GM23338 (cell line): ENCODE measurements around the gene RSRC2. TPM values are rescaled to one million over a fixed set of nuclear protein-coding genes. Genes with fewer than 3 reads are reported as not detected.

Source experiments
- ATAC-seq: fragments of 200-7000 bp; cut with Tn5 transposase; 3 replicates; pipeline ENCODE4 v1.9.1; 2020
- DNase-seq: peaks from one replicate; pipeline ENCODE4 v3.0.0-alpha.2; 2015; ENCODE audit warnings: low spot score
- H2AFZ ChIP-seq: fragments of 200-600 bp; sonication (generic); 2 replicates; pipeline ENCODE4 v1.8.0; 2016; ENCODE audit warnings: antibody characterized with exemption, mild to moderate bottlenecking, moderate library complexity
- H3F3A ChIP-seq: fragments of 200-600 bp; sonication (generic); replicated peaks from 2 replicates; pipeline ENCODE4 v1.8.0; 2017; ENCODE audit warnings: antibody characterized with exemption, mixed run types, low read depth
- H3K27ac ChIP-seq: fragments of 200-600 bp; sonication (generic); 2 replicates; pipeline ENCODE4 v1.6.1; 2016; ENCODE audit warnings: low read depth
- H3K27me3 ChIP-seq: fragments of 200-600 bp; sonication (generic); 2 replicates; pipeline ENCODE4 v1.8.0; 2016; ENCODE audit warnings: mild to moderate bottlenecking, mixed run types, moderate library complexity; ENCODE audit not compliant: insufficient read depth
- H3K36me3 ChIP-seq: fragments of 200-600 bp; sonication (generic); 2 replicates; pipeline ENCODE4 v1.8.0; 2016; ENCODE audit warnings: mild to moderate bottlenecking; ENCODE audit not compliant: insufficient read depth
- H3K4me1 ChIP-seq: fragments of 200-600 bp; sonication (generic); 2 replicates; pipeline ENCODE4 v1.8.0; 2016; ENCODE audit warnings: mild to moderate bottlenecking, moderate library complexity; ENCODE audit not compliant: insufficient read depth
- H3K4me2 ChIP-seq: fragments of 200-600 bp; sonication (generic); 2 replicates; pipeline ENCODE4 v1.7.1; 2017; ENCODE audit warnings: mixed run types
- H3K4me3 ChIP-seq: fragments of 200-600 bp; sonication (generic); 2 replicates; pipeline ENCODE4 v1.6.1; 2016; ENCODE audit warnings: mixed run types
- H3K79me2 ChIP-seq: fragments of 200-600 bp; sonication (generic); replicated peaks from 2 replicates; pipeline ENCODE4 v1.8.0; 2017; ENCODE audit warnings: mild to moderate bottlenecking; ENCODE audit not compliant: insufficient read depth
- H3K9me2 ChIP-seq: fragments of 200-600 bp; sonication (generic); 2 replicates; pipeline ENCODE4 v1.8.0; 2017; ENCODE audit not compliant: insufficient read depth
- H4K20me1 ChIP-seq: fragments of 200-600 bp; sonication (generic); replicated peaks from 2 replicates; pipeline ENCODE4 v1.8.0; 2017; ENCODE audit warnings: mild to moderate bottlenecking; ENCODE audit not compliant: insufficient read depth
- H3K27ac Mint-ChIP-seq: 2 replicates; pipeline ENCODE4 v1.8.0; 2020; ENCODE audit warnings: inconsistent platforms, mild to moderate bottlenecking, moderate library complexity, mixed read lengths
- H3K27me3 Mint-ChIP-seq: 3 replicates; pipeline ENCODE4 v1.8.0; 2022; ENCODE audit warnings: low read depth, mild to moderate bottlenecking, moderate library complexity, mixed read lengths, inconsistent platforms; ENCODE audit not compliant: insufficient read depth, poor library complexity
- H3K36me3 Mint-ChIP-seq: 3 replicates; pipeline ENCODE4 v1.8.0; 2021; ENCODE audit warnings: low read depth, mild to moderate bottlenecking, inconsistent platforms, moderate library complexity, mixed read lengths
- H3K4me1 Mint-ChIP-seq: 3 replicates; pipeline ENCODE4 v1.8.0; 2020; ENCODE audit warnings: mild to moderate bottlenecking, inconsistent platforms, mixed read lengths
- H3K4me3 Mint-ChIP-seq: 3 replicates; pipeline ENCODE4 v1.8.0; 2021; ENCODE audit warnings: moderate library complexity, mild to moderate bottlenecking, inconsistent platforms, mixed read lengths
- H3K9me3 Mint-ChIP-seq: 3 replicates; pipeline ENCODE4 v1.8.0; 2020; ENCODE audit warnings: moderate library complexity, mild to moderate bottlenecking, inconsistent platforms, mixed read lengths
- ETS1 ChIP-seq: IDR thresholded peaks from 2 replicates; pipeline ENCODE4 v1.6.1; 2016; ENCODE audit warnings: antibody characterized with exemption
- EZH2 ChIP-seq: fragments of 200-600 bp; sonication (generic); IDR thresholded peaks from one replicate; pipeline ENCODE4 v1.8.0; 2017; ENCODE audit warnings: antibody characterized with exemption, mild to moderate bottlenecking, low read depth; ENCODE audit not compliant: unreplicated experiment
- EZH2phosphoT487 ChIP-seq: fragments of 200-600 bp; sonication (generic); IDR thresholded peaks from one replicate; pipeline ENCODE4 v1.8.1; 2018; ENCODE audit warnings: antibody characterized with exemption; ENCODE audit not compliant: unreplicated experiment
- NANOG ChIP-seq: IDR thresholded peaks from 2 replicates; pipeline ENCODE4 v1.6.1; 2016; ENCODE audit warnings: antibody characterized with exemption, borderline replicate concordance
- POLR2AphosphoS5 ChIP-seq: IDR thresholded peaks from 2 replicates; pipeline ENCODE4 v1.6.1; 2016; ENCODE audit warnings: antibody characterized with exemption, low read depth
- STAT1 ChIP-seq: IDR thresholded peaks from one replicate; pipeline ENCODE4 v1.6.1; 2016; ENCODE audit warnings: antibody characterized with exemption; ENCODE audit not compliant: unreplicated experiment
- ZNF114 ChIP-seq: fragments of 250-450 bp; sonication (Bioruptor Pico); IDR thresholded peaks from 2 replicates; pipeline ENCODE4 v1.5.0; 2020; ENCODE audit warnings: mild to moderate bottlenecking, moderate library complexity
- ZNF331 ChIP-seq: fragments of 250-450 bp; sonication (Bioruptor Pico); IDR thresholded peaks from 2 replicates; pipeline ENCODE4 v1.5.0; 2020; ENCODE audit warnings: low read depth, mild to moderate bottlenecking, moderate library complexity
- polyA plus RNA-seq: library from polyadenylated mRNA; unstranded; fragments of >200 nt; fragmentation: Nextera tagmentation; extraction: Ambion mirVana; gene quantifications from 2 replicates; pipeline ENCODE4 v1.2.1, GENCODE V29; 2016
- total RNA-seq: library from RNA; depleted of rRNA; stranded (reverse); fragments of >200 nt; shearing (Covaris generic); gene quantifications from 2 replicates; pipeline ENCODE4 v1.2.3, GENCODE V29; 2014
- TF ChIP-seq, protein P1 (sequence below), 2 experiments: fragments of 200-600 bp in 1 of 2; sonication (generic) in 1 of 2; conservative IDR thresholded peaks; 2 replicates each; pipeline versions ENCODE4 v1.5.1 to v1.6.1; 2016 to 2017; ENCODE audit warnings: antibody characterized with exemption in 2 of 2, low read depth in 2 of 2, mild to moderate bottlenecking in 2 of 2, moderate library complexity in 1 of 2
- TF ChIP-seq, protein P2 (sequence below): IDR thresholded peaks from one replicate; pipeline ENCODE4 v1.6.1; 2018; ENCODE audit warnings: antibody characterized with exemption; ENCODE audit not compliant: unreplicated experiment

RSRC2 gene
- total and polyA plus RNA-seq, 2 experiments from 2014 or later: 76.3 to 184 TPM

- Histone ChIP-seq H2AFZ (no peak overlapping the region), H3K36me3 (no peaks in the 10 kb centered on the region), H3K79me2 (no peaks in the 10 kb centered on the region), H3K27me3 (no peaks in the 10 kb centered on the region), H4K20me1 (no peaks in the 10 kb centered on the region), H3K9me2 (no peaks in the 10 kb centered on the region), H3K4me2 (no peak overlapping the region), H3K4me3 (no peak overlapping the region), H3K4me1 (no peaks in the 10 kb centered on the region), H3K27ac (no peak overlapping the region), H3F3A (no peaks in the 10 kb centered on the region)
- no peaks in the 10 kb centered on the region for H3K4me1 Mint-ChIP-seq
- no peaks in the 10 kb centered on the region for H3K36me3 Mint-ChIP-seq
- no peak for ATAC-seq
- H3K9me3 Mint-ChIP-seq: no peaks in the 10 kb centered on the region
- TF ChIP-seq, protein P1, sequence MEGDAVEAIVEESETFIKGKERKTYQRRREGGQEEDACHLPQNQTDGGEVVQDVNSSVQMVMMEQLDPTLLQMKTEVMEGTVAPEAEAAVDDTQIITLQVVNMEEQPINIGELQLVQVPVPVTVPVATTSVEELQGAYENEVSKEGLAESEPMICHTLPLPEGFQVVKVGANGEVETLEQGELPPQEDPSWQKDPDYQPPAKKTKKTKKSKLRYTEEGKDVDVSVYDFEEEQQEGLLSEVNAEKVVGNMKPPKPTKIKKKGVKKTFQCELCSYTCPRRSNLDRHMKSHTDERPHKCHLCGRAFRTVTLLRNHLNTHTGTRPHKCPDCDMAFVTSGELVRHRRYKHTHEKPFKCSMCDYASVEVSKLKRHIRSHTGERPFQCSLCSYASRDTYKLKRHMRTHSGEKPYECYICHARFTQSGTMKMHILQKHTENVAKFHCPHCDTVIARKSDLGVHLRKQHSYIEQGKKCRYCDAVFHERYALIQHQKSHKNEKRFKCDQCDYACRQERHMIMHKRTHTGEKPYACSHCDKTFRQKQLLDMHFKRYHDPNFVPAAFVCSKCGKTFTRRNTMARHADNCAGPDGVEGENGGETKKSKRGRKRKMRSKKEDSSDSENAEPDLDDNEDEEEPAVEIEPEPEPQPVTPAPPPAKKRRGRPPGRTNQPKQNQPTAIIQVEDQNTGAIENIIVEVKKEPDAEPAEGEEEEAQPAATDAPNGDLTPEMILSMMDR (conservative IDR thresholded peaks at IDR 0.05; ENCODE audit: low read depth in 2 of 2): no peak
- no peak for TF ChIP-seq ZNF331
- no peak overlapping the region for H3K27ac Mint-ChIP-seq
- peaks cover 5% of the 10 kb centered on the region for H3K27me3 Mint-ChIP-seq
- no peak overlapping the region for H3K4me3 Mint-ChIP-seq
- no peak for DNase-seq
Measured at GRCh38 chr12:122458105-122459035, 68.4 kb downstream of the RSRC2 start.

DNA sequence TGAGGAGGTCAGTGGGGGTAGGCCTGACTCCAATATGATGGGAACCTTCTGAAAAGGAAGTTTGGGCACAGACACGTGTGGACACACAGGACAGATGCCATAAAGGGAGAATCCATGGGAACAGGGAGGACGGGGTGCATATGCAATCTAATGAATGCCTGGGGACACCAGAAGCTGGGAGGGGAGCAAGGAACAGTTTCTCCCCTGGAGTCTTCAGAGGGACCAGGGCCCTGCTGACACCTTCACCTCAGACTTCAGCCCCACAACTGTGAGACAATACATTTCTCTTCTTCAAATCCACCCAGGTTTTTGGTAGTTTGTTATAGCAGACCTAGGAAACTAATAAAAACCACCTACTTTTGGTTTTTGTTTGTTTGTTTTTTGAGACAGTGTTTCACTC is 69.1 kb downstream of the RSRC2 start:
- H3K4me3 Mint-ChIP-seq: no peak overlapping the region
- Histone ChIP-seq H2AFZ (0 out of 2 replicates have a peak overlapping the region, but pooled peaks have one; percentile 43), H4K20me1 (no peaks in the 10 kb centered on the region), H3K27ac (no peak overlapping the region), H3K4me3 (no peak overlapping the region), H3K79me2 (no peaks in the 10 kb centered on the region), H3K9me2 (no peaks in the 10 kb centered on the region), H3K4me2 (no peak overlapping the region), H3K4me1 (no peaks in the 10 kb centered on the region), H3F3A (no peaks in the 10 kb centered on the region), H3K36me3 (no peaks in the 10 kb centered on the region), H3K27me3 (no peaks in the 10 kb centered on the region)
- H3K27ac Mint-ChIP-seq: no peak overlapping the region
- peaks cover 3% of the 10 kb centered on the region for H3K27me3 Mint-ChIP-seq
- no peak for DNase-seq
- ATAC-seq: no peak
- no peaks in the 10 kb centered on the region for H3K36me3 Mint-ChIP-seq
- no peaks in the 10 kb centered on the region for H3K9me3 Mint-ChIP-seq
- H3K4me1 Mint-ChIP-seq: no peaks in the 10 kb centered on the region
- no peak for TF ChIP-seq ETS1
- TF ChIP-seq EZH2phosphoT487: no peak
- TF ChIP-seq POLR2AphosphoS5: no peak
- TF ChIP-seq EZH2: no peak
- TF ChIP-seq STAT1: no peak
- TF ChIP-seq, protein P2, sequence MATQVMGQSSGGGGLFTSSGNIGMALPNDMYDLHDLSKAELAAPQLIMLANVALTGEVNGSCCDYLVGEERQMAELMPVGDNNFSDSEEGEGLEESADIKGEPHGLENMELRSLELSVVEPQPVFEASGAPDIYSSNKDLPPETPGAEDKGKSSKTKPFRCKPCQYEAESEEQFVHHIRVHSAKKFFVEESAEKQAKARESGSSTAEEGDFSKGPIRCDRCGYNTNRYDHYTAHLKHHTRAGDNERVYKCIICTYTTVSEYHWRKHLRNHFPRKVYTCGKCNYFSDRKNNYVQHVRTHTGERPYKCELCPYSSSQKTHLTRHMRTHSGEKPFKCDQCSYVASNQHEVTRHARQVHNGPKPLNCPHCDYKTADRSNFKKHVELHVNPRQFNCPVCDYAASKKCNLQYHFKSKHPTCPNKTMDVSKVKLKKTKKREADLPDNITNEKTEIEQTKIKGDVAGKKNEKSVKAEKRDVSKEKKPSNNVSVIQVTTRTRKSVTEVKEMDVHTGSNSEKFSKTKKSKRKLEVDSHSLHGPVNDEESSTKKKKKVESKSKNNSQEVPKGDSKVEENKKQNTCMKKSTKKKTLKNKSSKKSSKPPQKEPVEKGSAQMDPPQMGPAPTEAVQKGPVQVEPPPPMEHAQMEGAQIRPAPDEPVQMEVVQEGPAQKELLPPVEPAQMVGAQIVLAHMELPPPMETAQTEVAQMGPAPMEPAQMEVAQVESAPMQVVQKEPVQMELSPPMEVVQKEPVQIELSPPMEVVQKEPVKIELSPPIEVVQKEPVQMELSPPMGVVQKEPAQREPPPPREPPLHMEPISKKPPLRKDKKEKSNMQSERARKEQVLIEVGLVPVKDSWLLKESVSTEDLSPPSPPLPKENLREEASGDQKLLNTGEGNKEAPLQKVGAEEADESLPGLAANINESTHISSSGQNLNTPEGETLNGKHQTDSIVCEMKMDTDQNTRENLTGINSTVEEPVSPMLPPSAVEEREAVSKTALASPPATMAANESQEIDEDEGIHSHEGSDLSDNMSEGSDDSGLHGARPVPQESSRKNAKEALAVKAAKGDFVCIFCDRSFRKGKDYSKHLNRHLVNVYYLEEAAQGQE: no peak
- TF ChIP-seq ZNF114: no peak
- no peak for TF ChIP-seq NANOG
- no peak for TF ChIP-seq ZNF331
